Measurements from ENCODE around the gene ADAMTSL3.

- no peak for TF ChIP-seq TAF1 (IDR thresholded peaks at IDR 0.05; ENCODE audit: borderline replicate concordance, insufficient read depth, low read length)
- TF ChIP-seq, protein P1, sequence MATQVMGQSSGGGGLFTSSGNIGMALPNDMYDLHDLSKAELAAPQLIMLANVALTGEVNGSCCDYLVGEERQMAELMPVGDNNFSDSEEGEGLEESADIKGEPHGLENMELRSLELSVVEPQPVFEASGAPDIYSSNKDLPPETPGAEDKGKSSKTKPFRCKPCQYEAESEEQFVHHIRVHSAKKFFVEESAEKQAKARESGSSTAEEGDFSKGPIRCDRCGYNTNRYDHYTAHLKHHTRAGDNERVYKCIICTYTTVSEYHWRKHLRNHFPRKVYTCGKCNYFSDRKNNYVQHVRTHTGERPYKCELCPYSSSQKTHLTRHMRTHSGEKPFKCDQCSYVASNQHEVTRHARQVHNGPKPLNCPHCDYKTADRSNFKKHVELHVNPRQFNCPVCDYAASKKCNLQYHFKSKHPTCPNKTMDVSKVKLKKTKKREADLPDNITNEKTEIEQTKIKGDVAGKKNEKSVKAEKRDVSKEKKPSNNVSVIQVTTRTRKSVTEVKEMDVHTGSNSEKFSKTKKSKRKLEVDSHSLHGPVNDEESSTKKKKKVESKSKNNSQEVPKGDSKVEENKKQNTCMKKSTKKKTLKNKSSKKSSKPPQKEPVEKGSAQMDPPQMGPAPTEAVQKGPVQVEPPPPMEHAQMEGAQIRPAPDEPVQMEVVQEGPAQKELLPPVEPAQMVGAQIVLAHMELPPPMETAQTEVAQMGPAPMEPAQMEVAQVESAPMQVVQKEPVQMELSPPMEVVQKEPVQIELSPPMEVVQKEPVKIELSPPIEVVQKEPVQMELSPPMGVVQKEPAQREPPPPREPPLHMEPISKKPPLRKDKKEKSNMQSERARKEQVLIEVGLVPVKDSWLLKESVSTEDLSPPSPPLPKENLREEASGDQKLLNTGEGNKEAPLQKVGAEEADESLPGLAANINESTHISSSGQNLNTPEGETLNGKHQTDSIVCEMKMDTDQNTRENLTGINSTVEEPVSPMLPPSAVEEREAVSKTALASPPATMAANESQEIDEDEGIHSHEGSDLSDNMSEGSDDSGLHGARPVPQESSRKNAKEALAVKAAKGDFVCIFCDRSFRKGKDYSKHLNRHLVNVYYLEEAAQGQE (IDR thresholded peaks at IDR 0.05; ENCODE audit: insufficient read depth in 1 of 2, low read depth in 2 of 2, low read length in 2 of 2): no peak
These were observed 108.4 kb downstream of the ADAMTSL3 start for GRCh38 chr15:83762367-83762766.

Data from PFSK-1 (cell line).